Right ventricle myocardium inferior (tissue), 1 donor: Measurements from ENCODE around the gene CD69. TPM values are rescaled to one million over a fixed set of nuclear protein-coding genes. Genes with fewer than 3 reads are reported as not detected.
A peak's percentile ranks its signal among the peaks of the same experiment; 100 is the strongest.
"Not testable (repeated sequence)": the region's sequence is repeated elsewhere in the genome, so short reads cannot be mapped to it uniquely, and the experiment has no call there.

Experiments
- ATAC-seq: fragments of 200-7000 bp; cut with Tn5 transposase; one replicate; pipeline ENCODE4 v1.9.1; 2020; ENCODE audit warnings: mild to moderate bottlenecking, moderate library complexity
- DNase-seq: peaks from one replicate; pipeline ENCODE4 v3.0.0; 2021; ENCODE audit errors: missing footprints
- intact Hi-C: fragments of 100-400 bp; cut with DNase I; formaldehyde crosslinking; loops from one replicate; pipeline ENCODE4 v1.11.0; 2022
- total RNA-seq: library from RNA; stranded (reverse); fragmentation: NEBNext Ultra II Directional; extraction: Animal tissue kit (Norgen Biotek cat#: 25700); gene quantifications from one replicate; pipeline ENCODE4 v1.2.1, GENCODE V29; 2021
- donor health status: DM: no; HTN: yes; CAD: no; lungs with severe emphysema.

Gene CD69
- total RNA-seq, 1 donor from 2014 or later: 0.32 TPM

GRCh38 chr12:9753073-9753472 lies 7.6 kb downstream of the CD69 start:
- ATAC-seq (no peak), DNase-seq (no peak)
- intact Hi-C loops: loop anchor here (5.0 to 10.0 kb wide), 2 partner anchors 389 to 812 kb away; no protein-coding TSS in a partner anchor

GRCh38 chr12:9752145-9752933 lies 8.4 kb downstream of the CD69 start:
- DNase-seq: no peak
- no peak for ATAC-seq
- intact Hi-C loops: loop anchor here (5.0 to 10.0 kb wide), 2 partner anchors 390 to 812 kb away; no protein-coding TSS in a partner anchor

- no peak for DNase-seq
- intact Hi-C loops: loop anchor here (2.0 to 10.0 kb wide), 3 partner anchors 173 to 813 kb away; no protein-coding TSS in a partner anchor
- ATAC-seq: peak; percentile 71
Measured at GRCh38 chr12:9751204-9752144, 9.2 kb downstream of the CD69 start.

GRCh38 chr12:9750276-9751203 lies 10.2 kb downstream of the CD69 start:
- ATAC-seq (peak; percentile 84), DNase-seq (peak; percentile 53)
- intact Hi-C loops: loop anchor here (2.0 to 10.0 kb wide), 3 partner anchors 174 to 814 kb away; no protein-coding TSS in a partner anchor

GRCh38 chr12:9749640-9750039 lies 11.1 kb downstream of the CD69 start:
- intact Hi-C loops: loop anchor here (2.0 to 10.0 kb wide), 5 partner anchors 48 to 815 kb away; no protein-coding TSS in a partner anchor
- ATAC-seq: no peak

GRCh38 chr12:9745199-9745598 lies 15.5 kb downstream of the CD69 start:
- intact Hi-C loops: loop anchor here (5.0 kb wide), 2 partner anchors 52 to 447 kb away; no protein-coding TSS in a partner anchor
- DNase-seq: no peak
- ATAC-seq: no peak

More at GRCh38 chr12:9749640-9750039, 11.1 kb downstream of the CD69 start:
- no peak for DNase-seq

GRCh38 chr12:9742661-9743060 lies 18.0 kb downstream of the CD69 start:
- intact Hi-C loops: no loop called here
- no peak for ATAC-seq
- no peak for DNase-seq

GRCh38 chr12:9741726-9742125 lies 19.0 kb downstream of the CD69 start:
- ATAC-seq: no peak
- intact Hi-C loops: no loop called here
- DNase-seq: no peak

GRCh38 chr12:9740106-9740750 lies 20.5 kb downstream of the CD69 start:
- no peak for DNase-seq
- intact Hi-C loops: no loop called here
- ATAC-seq: no peak

- DNase-seq, intact Hi-C loops, ATAC-seq: not testable (repeated sequence)
Measured at GRCh38 chr12:9739404-9740105, 21.1 kb downstream of the CD69 start.

GRCh38 chr12:9738905-9739304 lies 21.8 kb downstream of the CD69 start:
- intact Hi-C loops, DNase-seq, ATAC-seq: not testable (repeated sequence)

- no peak for DNase-seq
- intact Hi-C loops: no loop called here
- peak; percentile 42 for ATAC-seq
Measured at GRCh38 chr12:9736936-9737705, 23.6 kb downstream of the CD69 start.

GRCh38 chr12:9735601-9736000 lies 25.1 kb downstream of the CD69 start:
- intact Hi-C loops: no loop called here
- DNase-seq (no peak), ATAC-seq (no peak)

GRCh38 chr12:9732921-9733461 lies 27.7 kb downstream of the CD69 start, which contains the start of gene CLECL1:
TSS of gene CLECL1 (minus strand) at chr12:9733097.
- ATAC-seq (no peak), DNase-seq (no peak)
- intact Hi-C loops: no loop called here

- no peak for ATAC-seq
- intact Hi-C loops: no loop called here
- DNase-seq: no peak
Measured at GRCh38 chr12:9731797-9732196, 28.9 kb downstream of the CD69 start.

GRCh38 chr12:9731393-9731792 lies 29.3 kb downstream of the CD69 start:
- DNase-seq (no peak), ATAC-seq (no peak)
- intact Hi-C loops: no loop called here
